Measurements from ENCODE around the gene GGA3. TPM values are rescaled to one million over a fixed set of nuclear protein-coding genes. Genes with fewer than 3 reads are reported as not detected.
"Not testable (repeated sequence)": the region's sequence is repeated elsewhere in the genome, so short reads cannot be mapped to it uniquely, and the experiment has no call there.

The GGA3 gene
- total RNA-seq, 2 experiments from 2014 or later = 88.8 to 96.5 TPM

GRCh38 chr17:75263055-75263454 is 1.6 kb upstream of the GGA3 start:
- ChIA-PET CTCF (interaction anchor here (1.0 to 4.1 kb wide), 4 partner anchors 8 to 149 kb away, joined by 3 to 83 read pairs (median 22); partner anchors contain the start of gene MIF4GD), POLR2A (interaction anchor here (0.9 to 4.3 kb wide), 6 partner anchors 8 to 517 kb away, joined by 3 to 141 read pairs (median 4); partner anchors contain the start of genes MIF4GD, SLC25A19 and SUMO2)
- intact Hi-C loops (cut with DNase I, micrococcal nuclease) = loop anchor here in 1 of 2 experiments (5.0 to 10.0 kb wide), 2 partner anchors 391 to 492 kb away; partner anchors contain the start of gene FDXR
- peaks cover 43% of the 10 kb centered on the region for H3K36me3 ChIP-seq (ENCODE audit: insufficient read depth, low read length)
- H3K4me1 Mint-ChIP-seq (ENCODE audit: low read depth) = peaks cover 42% of the 10 kb centered on the region
- H3K27me3 ChIP-seq (ENCODE audit: control insufficient read depth in 1 of 2, insufficient read depth in 2 of 2, low read length in 2 of 2) = no peaks in the 10 kb centered on the region
- TF ChIP-seq, protein P1, sequence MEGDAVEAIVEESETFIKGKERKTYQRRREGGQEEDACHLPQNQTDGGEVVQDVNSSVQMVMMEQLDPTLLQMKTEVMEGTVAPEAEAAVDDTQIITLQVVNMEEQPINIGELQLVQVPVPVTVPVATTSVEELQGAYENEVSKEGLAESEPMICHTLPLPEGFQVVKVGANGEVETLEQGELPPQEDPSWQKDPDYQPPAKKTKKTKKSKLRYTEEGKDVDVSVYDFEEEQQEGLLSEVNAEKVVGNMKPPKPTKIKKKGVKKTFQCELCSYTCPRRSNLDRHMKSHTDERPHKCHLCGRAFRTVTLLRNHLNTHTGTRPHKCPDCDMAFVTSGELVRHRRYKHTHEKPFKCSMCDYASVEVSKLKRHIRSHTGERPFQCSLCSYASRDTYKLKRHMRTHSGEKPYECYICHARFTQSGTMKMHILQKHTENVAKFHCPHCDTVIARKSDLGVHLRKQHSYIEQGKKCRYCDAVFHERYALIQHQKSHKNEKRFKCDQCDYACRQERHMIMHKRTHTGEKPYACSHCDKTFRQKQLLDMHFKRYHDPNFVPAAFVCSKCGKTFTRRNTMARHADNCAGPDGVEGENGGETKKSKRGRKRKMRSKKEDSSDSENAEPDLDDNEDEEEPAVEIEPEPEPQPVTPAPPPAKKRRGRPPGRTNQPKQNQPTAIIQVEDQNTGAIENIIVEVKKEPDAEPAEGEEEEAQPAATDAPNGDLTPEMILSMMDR (IDR thresholded peaks at IDR 0.05) = no peak
- no peak overlapping the region for H3K4me3 ChIP-seq (ENCODE audit: low read length)
- no peaks in the 10 kb centered on the region for H3K27me3 Mint-ChIP-seq
- peak overlapping the region; percentile 100 for H3K4me3 Mint-ChIP-seq
- H3K27ac Mint-ChIP-seq = peak overlapping the region; percentile 100
- H3K9me3 ChIP-seq (ENCODE audit: control insufficient read depth in 1 of 2, insufficient read depth in 1 of 2, low read length in 2 of 2) = no peaks in the 10 kb centered on the region
- peaks cover 39% of the 10 kb centered on the region for H3K4me1 ChIP-seq (ENCODE audit: insufficient read depth, low read length)
- DNase-seq = no peak
- ATAC-seq (ENCODE audit: poor library complexity) = no peak
- H3K27ac ChIP-seq (ENCODE audit: low read depth in 1 of 2, low read length in 2 of 2) = no peak overlapping the region
- peaks cover 60% of the 10 kb centered on the region for H3K36me3 Mint-ChIP-seq (ENCODE audit: low read depth)
- H3K9me3 Mint-ChIP-seq = no peaks in the 10 kb centered on the region

- intact Hi-C loops (cut with DNase I, micrococcal nuclease) = loop anchor here in 1 of 2 experiments (5.0 to 10.0 kb wide), 2 partner anchors 390 to 493 kb away; partner anchors contain the start of gene FDXR
- DNase-seq (peak in 1 of 14 experiments; percentile 18), ATAC-seq (ENCODE audit: poor library complexity) (no peak)
- peak overlapping the region; percentile 100 for H3K4me3 Mint-ChIP-seq
- Histone ChIP-seq H3K4me3 (ENCODE audit: low read length) (peak overlapping the region; percentile 90), H3K36me3 (ENCODE audit: insufficient read depth, low read length) (peaks cover 40% of the 10 kb centered on the region), H3K27me3 (ENCODE audit: control insufficient read depth in 1 of 2, insufficient read depth in 2 of 2, low read length in 2 of 2) (no peaks in the 10 kb centered on the region), H3K4me1 (ENCODE audit: insufficient read depth, low read length) (peaks cover 35% of the 10 kb centered on the region), H3K9me3 (ENCODE audit: control insufficient read depth in 1 of 2, insufficient read depth in 1 of 2, low read length in 2 of 2) (no peaks in the 10 kb centered on the region), H3K27ac (ENCODE audit: low read depth in 1 of 2, low read length in 2 of 2) (peak overlapping the region; percentile 94 to 96)
- TF ChIP-seq, protein P1 (IDR thresholded peaks at IDR 0.05) = no peak
- H3K27me3 Mint-ChIP-seq = no peaks in the 10 kb centered on the region
- ChIA-PET CTCF (interaction anchor here (0.6 to 4.1 kb wide), 6 partner anchors 9 to 150 kb away, joined by 3 to 83 read pairs (median 17); partner anchors contain the start of genes MIF4GD and SLC25A19), POLR2A (interaction anchor here (0.6 to 4.3 kb wide), 27 partner anchors 9 to 1092 kb away, joined by 3 to 141 read pairs (median 4); partner anchors contain the start of genes GRB2, MIF4GD, MRPL58 and NT5C)
- no peaks in the 10 kb centered on the region for H3K9me3 Mint-ChIP-seq
- peaks cover 54% of the 10 kb centered on the region for H3K36me3 Mint-ChIP-seq (ENCODE audit: low read depth)
- H3K4me1 Mint-ChIP-seq (ENCODE audit: low read depth) = peaks cover 51% of the 10 kb centered on the region
- peak overlapping the region; percentile 100 for H3K27ac Mint-ChIP-seq
Observed at GRCh38 chr17:75262112-75262606, 753 bp upstream of the GGA3 start.

DNA sequence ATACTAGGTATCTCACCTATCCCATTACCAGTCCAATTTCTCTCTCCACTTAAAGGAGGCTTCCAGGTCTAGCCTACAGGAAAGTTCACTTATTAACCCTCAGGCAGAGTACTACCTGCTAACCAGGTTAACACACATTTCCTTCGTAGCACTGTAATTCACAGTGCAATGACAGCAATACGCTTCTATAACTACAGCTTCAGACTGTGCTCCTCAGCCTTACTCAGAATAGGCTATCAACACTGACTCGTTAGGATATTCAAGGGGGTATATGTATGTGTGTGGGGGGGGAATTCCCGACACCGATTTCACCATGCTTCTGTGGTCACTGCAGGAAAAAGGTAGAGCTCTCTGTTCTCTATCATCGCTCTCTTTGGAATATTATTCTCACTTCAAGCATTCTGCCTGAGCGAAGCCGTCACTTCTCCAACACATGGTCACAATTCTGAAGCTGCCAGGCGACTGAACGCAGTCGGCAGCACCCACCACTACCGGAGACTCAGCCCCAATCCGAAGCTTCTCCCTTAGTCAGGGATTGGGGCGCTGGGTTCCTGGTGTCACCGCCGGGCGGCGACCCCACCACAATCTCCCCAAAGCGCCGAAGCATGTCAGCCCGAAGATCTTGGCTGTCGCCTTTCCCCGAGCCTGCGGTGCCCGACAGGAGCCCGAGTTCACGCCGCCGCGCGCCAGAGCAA is 618 bp downstream of the GGA3 start:
- peaks cover 65% of the 10 kb centered on the region for H3K4me1 Mint-ChIP-seq (ENCODE audit: low read depth)

GRCh38 chr17:75257228-75257627 is 4.2 kb downstream of the GGA3 start:
- intact Hi-C loops (cut with DNase I, micrococcal nuclease); H3K36me3 ChIP-seq (ENCODE audit: insufficient read depth, low read length); DNase-seq; H3K27ac ChIP-seq (ENCODE audit: low read depth in 1 of 2, low read length in 2 of 2); H3K9me3 Mint-ChIP-seq; H3K4me3 Mint-ChIP-seq; POLR2A ChIA-PET; ATAC-seq (ENCODE audit: poor library complexity); H3K27me3 Mint-ChIP-seq; H3K4me3 ChIP-seq (ENCODE audit: low read length); CTCF ChIA-PET; H3K9me3 ChIP-seq (ENCODE audit: control insufficient read depth in 1 of 2, insufficient read depth in 1 of 2, low read length in 2 of 2); H3K27me3 ChIP-seq (ENCODE audit: control insufficient read depth in 1 of 2, insufficient read depth in 2 of 2, low read length in 2 of 2): not testable (repeated sequence)
- peak overlapping the region; percentile 19 for H3K27ac Mint-ChIP-seq
- H3K36me3 Mint-ChIP-seq (ENCODE audit: low read depth) = peaks cover 21% of the 10 kb centered on the region
- H3K4me1 ChIP-seq (ENCODE audit: insufficient read depth, low read length) = peaks cover 26% of the 10 kb centered on the region
- H3K4me1 Mint-ChIP-seq (ENCODE audit: low read depth) = peaks cover 95% of the 10 kb centered on the region

More for the DNA sequence above, 618 bp downstream of the GGA3 start:
- peaks cover 27% of the 10 kb centered on the region for H3K36me3 ChIP-seq (ENCODE audit: insufficient read depth, low read length)
- CTCF ChIA-PET = interaction anchor here (0.6 to 4.1 kb wide), 11 partner anchors 9 to 366 kb away, joined by 3 to 83 read pairs (median 4); partner anchors contain the start of genes MIF4GD, MRPL58 and SLC25A19
- Mint-ChIP-seq H3K4me3 (peak overlapping the region; percentile 100), H3K36me3 (ENCODE audit: low read depth) (peaks cover 41% of the 10 kb centered on the region), H3K27ac (peak overlapping the region; percentile 100), H3K27me3 (no peaks in the 10 kb centered on the region), H3K9me3 (no peaks in the 10 kb centered on the region)
- DNase-seq (peak in 5 of 14 experiments; percentile 28 to 79 (median 46)), ATAC-seq (ENCODE audit: poor library complexity) (peak; percentile 30)
- no peaks in the 10 kb centered on the region for H3K27me3 ChIP-seq (ENCODE audit: control insufficient read depth in 1 of 2, insufficient read depth in 2 of 2, low read length in 2 of 2)
- POLR2A ChIA-PET = interaction anchor here (0.6 to 4.3 kb wide), 21 partner anchors 10 to 594 kb away, joined by 3 to 141 read pairs (median 6); partner anchors contain the start of genes FDXR, GRB2, MIF4GD and MRPL58
- peak overlapping the region; percentile 90 for H3K4me3 ChIP-seq (ENCODE audit: low read length)
- H3K4me1 ChIP-seq (ENCODE audit: insufficient read depth, low read length) = peaks cover 35% of the 10 kb centered on the region
- no peaks in the 10 kb centered on the region for H3K9me3 ChIP-seq (ENCODE audit: control insufficient read depth in 1 of 2, insufficient read depth in 1 of 2, low read length in 2 of 2)
- peak overlapping the region; percentile 94 to 96 for H3K27ac ChIP-seq (ENCODE audit: low read depth in 1 of 2, low read length in 2 of 2)
- intact Hi-C loops (cut with DNase I, micrococcal nuclease) = loop anchor here (1.0 to 10.0 kb wide), 8 partner anchors 10 to 494 kb away; partner anchors contain the start of genes FDXR (in 1 of the 2), GRB2 (in 1 of the 2) and SLC25A19 (in 1 of the 2)
- TF ChIP-seq, protein P1 (IDR thresholded peaks at IDR 0.05) = no peak

All from CD4-positive, alpha-beta T cell (primary cell).